HCT116 (cell line): ENCODE data around the gene HMGCLL1. TPM values are rescaled to one million over a fixed set of nuclear protein-coding genes. Genes with fewer than 3 reads are reported as not detected.

Experiments used
- ATAC-seq: fragments of 200-7000 bp; cut with Tn5 transposase; 2 replicates; pipeline ENCODE4 v1.9.1; 2020; ENCODE audit warnings: mild to moderate bottlenecking, moderate library complexity
- Bru-seq: library from RNA; stranded (reverse); fragments of 400-500 nt; gene quantifications from one replicate; lab custom pipeline; 2021; lab: Mats Ljungman, UMichigan
- BruChase-seq, 2 experiments: library from RNA; stranded (reverse); fragments of 400-500 nt; gene quantifications; one replicate each; lab custom pipeline; 2021; lab: Mats Ljungman, UMichigan
- BruUV-seq: library from RNA; stranded (reverse); fragments of 400-500 nt; replicated peaks from 2 replicates; lab custom pipeline; 2021; lab: Mats Ljungman, UMichigan
- CTCF ChIA-PET: fragments of 300-600 bp; sonication (Branson Sonifier 250); formaldehyde crosslinking; loops from one replicate; lab custom pipeline; 2021; ENCODE audit warnings: antibody characterized with exemption; lab: Charles Lee
- POLR2A ChIA-PET: fragments of 300-600, 350-600 bp; sonication (Branson Sonifier 250); formaldehyde crosslinking; loops from one replicate; lab custom pipeline; 2021; ENCODE audit warnings: antibody characterized with exemption; lab: Charles Lee
- RAD21 ChIA-PET, 2 experiments: fragments of 300-600 bp; sonication (Branson Sonifier 250); formaldehyde crosslinking; loops; one replicate each; lab custom pipeline; 2023; ENCODE audit warnings: low total read pairs in 2 of 2; ENCODE audit not compliant: uncharacterized antibody in 2 of 2, unreplicated experiment in 2 of 2, low non-redundant PET in 1 of 2; lab: Charles Lee
- DNase-seq: peaks from one replicate; pipeline ENCODE4 v3.0.0-alpha.2; 2010; ENCODE audit warnings: low read depth, low spot score
- H2AFZ ChIP-seq: fragments of 200-600 bp; shearing (Covaris generic), sonication (generic); 2 replicates; pipeline ENCODE4 v1.6.1; 2017; ENCODE audit warnings: low read depth, mixed run types, mixed read lengths, antibody characterized with exemption, low read length; ENCODE audit not compliant: poor library complexity, severe bottlenecking
- H3K27ac ChIP-seq: 2 replicates; pipeline ENCODE4 v1.5.1; 2012; ENCODE audit warnings: low read depth, low read length
- H3K27me3 ChIP-seq: fragments of 200-600 bp; sonication (generic); 2 replicates; pipeline ENCODE4 v1.6.1; 2016; ENCODE audit warnings: mixed run types, low read length, mixed read lengths; ENCODE audit not compliant: insufficient read depth
- H3K36me3 ChIP-seq, 2 experiments: fragments of 200-500 bp in 1 of 2; fragments of 200-600 bp in 1 of 2; sonication (Bioruptor generic) in 1 of 2; sonication (generic) in 1 of 2; 2 replicates each; pipeline versions ENCODE4 v1.5.1 to v1.6.1; 2014 to 2016; ENCODE audit warnings: low read length in 2 of 2, inconsistent platforms in 1 of 2, mixed read lengths in 1 of 2, mixed run types in 1 of 2; ENCODE audit not compliant: insufficient read depth in 2 of 2, control insufficient read depth in 1 of 2
- H3K4me1 ChIP-seq, 2 experiments: fragments of 200-600 bp in 1 of 2; sonication (generic) in 1 of 2; 2 replicates each; pipeline versions ENCODE4 v1.5.1 to v1.6.1; 2012 to 2017; ENCODE audit warnings: low read length in 2 of 2, inconsistent platforms in 1 of 2, mild to moderate bottlenecking in 1 of 2, mixed read lengths in 1 of 2, mixed run types in 1 of 2, moderate library complexity in 1 of 2; ENCODE audit not compliant: insufficient read depth in 2 of 2, control insufficient read depth in 1 of 2
- H3K4me2 ChIP-seq: fragments of 200-600 bp; sonication (generic); 2 replicates; pipeline ENCODE4 v1.6.1; 2017; ENCODE audit warnings: mixed run types, low read length, mixed read lengths
- H3K4me3 ChIP-seq, 2 experiments: fragments of 200-600 bp in 1 of 2; sonication (generic) in 1 of 2; replicated peaks in 1 of 2; 2 replicates each; pipeline ENCODE4 v1.5.1; 2011 to 2016; ENCODE audit warnings: low read length in 2 of 2, control low read depth in 1 of 2, low read depth in 1 of 2, mild to moderate bottlenecking in 1 of 2, mixed read lengths in 1 of 2, mixed run types in 1 of 2
- H3K79me2 ChIP-seq: fragments of 200-600 bp; sonication (generic); 2 replicates; pipeline ENCODE4 v1.6.1; 2017; ENCODE audit warnings: mild to moderate bottlenecking, mixed run types, low read length, moderate library complexity, mixed read lengths; ENCODE audit not compliant: insufficient read depth
- H3K9ac ChIP-seq: fragments of 200-600 bp; sonication (generic); 2 replicates; pipeline ENCODE4 v1.6.1; 2016; ENCODE audit warnings: low read length, mixed read lengths
- H3K9me2 ChIP-seq: fragments of 200-600 bp; sonication (generic), shearing (Covaris generic); 2 replicates; pipeline ENCODE4 v1.6.1; 2017; ENCODE audit warnings: mixed run types, mild to moderate bottlenecking, moderate library complexity; ENCODE audit not compliant: insufficient read depth
- H3K9me3 ChIP-seq, 2 experiments: fragments of 200-500 bp in 1 of 2; fragments of 200-600 bp in 1 of 2; sonication (Bioruptor generic) in 1 of 2; sonication (generic) in 1 of 2; 2 replicates each; pipeline ENCODE4 v1.6.1; 2014 to 2017; ENCODE audit warnings: low read length in 2 of 2, mixed read lengths in 2 of 2, inconsistent platforms in 1 of 2, low read depth in 1 of 2, mild to moderate bottlenecking in 1 of 2, mixed run types in 1 of 2, moderate library complexity in 1 of 2; ENCODE audit not compliant: control insufficient read depth in 1 of 2, insufficient read depth in 1 of 2
- H4K20me1 ChIP-seq: fragments of 200-600 bp; sonication (generic), shearing (Covaris generic); 2 replicates; pipeline ENCODE4 v1.6.1; 2017; ENCODE audit warnings: mixed run types, mild to moderate bottlenecking, moderate library complexity; ENCODE audit not compliant: insufficient read depth
- EGR1 ChIP-seq: IDR thresholded peaks from 2 replicates; pipeline ENCODE4 v1.6.1; 2012; ENCODE audit warnings: low read depth
- EZH2 ChIP-seq: fragments of 200-600 bp; sonication (generic); IDR thresholded peaks from 2 replicates; pipeline ENCODE4 v1.6.1; 2017; ENCODE audit warnings: antibody characterized with exemption, mixed run types
- JUND ChIP-seq: IDR thresholded peaks from 2 replicates; pipeline ENCODE4 v1.6.1; 2012
- MAX ChIP-seq: IDR thresholded peaks from 2 replicates; pipeline ENCODE4 v1.6.1; 2012
- RAD21 ChIP-seq: IDR thresholded peaks from 2 replicates; pipeline ENCODE4 v1.6.1; 2012; ENCODE audit warnings: low read depth, mild to moderate bottlenecking
- REST ChIP-seq: IDR thresholded peaks from 2 replicates; pipeline ENCODE4 v1.6.1; 2012; ENCODE audit warnings: low read depth
- SP1 ChIP-seq: IDR thresholded peaks from 2 replicates; pipeline ENCODE4 v1.6.1; 2012; ENCODE audit warnings: low read depth
- intact Hi-C: fragments of 100-400 bp; cut with micrococcal nuclease; formaldehyde crosslinking; loops from 2 replicates; pipeline ENCODE4 v1.10.0; 2022
- long read RNA-seq: library from polyadenylated mRNA; unstranded; transcript quantifications from one replicate; pipeline ENCODE4 v2.0.0, GENCODE V29; 2021; ENCODE audit not compliant: unreplicated experiment
- polyA plus RNA-seq: library from polyadenylated mRNA; unstranded; fragments of >200 nt; gene quantifications from 2 replicates; pipeline ENCODE4 v1.2.1, GENCODE V29; 2012; ENCODE audit warnings: missing spikeins
- total RNA-seq: library from RNA; stranded (reverse); gene quantifications from one replicate; pipeline ENCODE4 v1.2.1, GENCODE V29; 2021; ENCODE audit not compliant: unreplicated experiment

The HMGCLL1 gene
- total RNA-seq, result not detected
- not detected in 2 replicates for polyA plus RNA-seq
- percentile 1 among the genes with signal in this experiment for Bru-seq, nascent RNA
- not detected for BruChase-seq, experiment 1, labeled RNA remaining after a 6-hour chase
- BruChase-seq, experiment 2, labeled RNA remaining after a 2-hour chase, result not detected
- long read RNA-seq, result 0 reads

- Histone ChIP-seq H3K36me3 (no peaks in the 10 kb centered on the region), H3K4me2 (no peak within 1 kb of the TSS), H4K20me1 (no peaks in the 10 kb centered on the region), H3K4me1 (no peaks in the 10 kb centered on the region), H2AFZ (no peak within 1 kb of the TSS), H3K4me3 (no peak within 1 kb of the TSS), H3K27ac (no peak within 1 kb of the TSS), H3K9ac (no peak within 1 kb of the TSS), H3K9me2 (no peaks in the 10 kb centered on the region), H3K27me3 (peaks cover 23% of the 10 kb centered on the region), H3K9me3 (no peaks in the 10 kb centered on the region), H3K79me2 (no peaks in the 10 kb centered on the region)
- CTCF ChIA-PET, result no interaction called here
- DNase-seq (no peak), ATAC-seq (no peak)
- POLR2A ChIA-PET, result no interaction called here
- TF ChIP-seq SP1, result no peak
- TF ChIP-seq JUND, result no peak
- TF ChIP-seq MAX, result no peak
- no peak for TF ChIP-seq RAD21
- TF ChIP-seq EGR1, result no peak
- TF ChIP-seq EZH2, result no peak
- TF ChIP-seq REST, result no peak
- no TSS peak for BruUV-seq
- intact Hi-C loops, result no loop called here
- RAD21 ChIA-PET, result no interaction called here
Measured at GRCh38 chr6:55578537-55579363, at the start of gene HMGCLL1. TSS of gene HMGCLL1 (minus strand) at chr6:55579192. CDS start at chr6:55579055, 137 bp downstream.
